ENCODE data around the gene IFFO2.

IFFO2 gene

GRCh38 chr1:18890706-18891425 is 65.6 kb downstream of the IFFO2 start:
- FAIRE-seq: no peak

- FAIRE-seq: no peak
Observed at GRCh38 chr1:18886003-18886335, 70.5 kb downstream of the IFFO2 start.

GRCh38 chr1:18885311-18886002 is 71.0 kb downstream of the IFFO2 start:
- FAIRE-seq: no peak

GRCh38 chr1:18884727-18885126 is 71.7 kb downstream of the IFFO2 start:
- FAIRE-seq: no peak

GRCh38 chr1:18884419-18884717 is 72.1 kb downstream of the IFFO2 start:
- no peak for FAIRE-seq

GRCh38 chr1:18883636-18884418 is 72.6 kb downstream of the IFFO2 start:
- FAIRE-seq: no peak

GRCh38 chr1:18883079-18883478 is 73.4 kb downstream of the IFFO2 start:
- FAIRE-seq: no peak

- FAIRE-seq: no peak
Observed at GRCh38 chr1:18882486-18882885, 74.0 kb downstream of the IFFO2 start.

- FAIRE-seq: no peak
Observed at GRCh38 chr1:18881642-18882431, 74.6 kb downstream of the IFFO2 start.

- FAIRE-seq: no peak
Observed at GRCh38 chr1:18881164-18881563, 75.3 kb downstream of the IFFO2 start.

- no peak for FAIRE-seq
Observed at GRCh38 chr1:18880585-18880984, 75.9 kb downstream of the IFFO2 start.

- no peak for FAIRE-seq
Observed at GRCh38 chr1:18879791-18880309, 76.6 kb downstream of the IFFO2 start.

GRCh38 chr1:18879215-18879790 is 77.2 kb downstream of the IFFO2 start:
- FAIRE-seq: no peak

GRCh38 chr1:18878538-18879214 is 77.8 kb downstream of the IFFO2 start:
- no peak for FAIRE-seq

GRCh38 chr1:18877282-18877681 is 79.2 kb downstream of the IFFO2 start:
- FAIRE-seq: no peak

GRCh38 chr1:18876210-18876609 is 80.3 kb downstream of the IFFO2 start:
- no peak for FAIRE-seq

- FAIRE-seq: no peak
Observed at GRCh38 chr1:18875796-18876128, 80.7 kb downstream of the IFFO2 start.

GRCh38 chr1:18875107-18875795 is 81.2 kb downstream of the IFFO2 start:
- no peak for FAIRE-seq

GRCh38 chr1:18874600-18874999 is 81.9 kb downstream of the IFFO2 start:
- FAIRE-seq: no peak

GRCh38 chr1:18874036-18874435 is 82.4 kb downstream of the IFFO2 start:
- FAIRE-seq: no peak

- no peak for FAIRE-seq
Observed at GRCh38 chr1:18872071-18872611, 84.3 kb downstream of the IFFO2 start.

Measured in A204.1 (cell line).